ENCODE results near the gene SLC39A6. TPM values are rescaled to one million over a fixed set of nuclear protein-coding genes. Genes with fewer than 3 reads are reported as not detected.
"Not testable (repeated sequence)": the region's sequence is repeated elsewhere in the genome, so short reads cannot be mapped to it uniquely, and the experiment has no call there.

Gene SLC39A6
- total RNA-seq, 4 donors from 2014 or later, result 42.6 to 52.8 (median 48.1) TPM

DNA sequence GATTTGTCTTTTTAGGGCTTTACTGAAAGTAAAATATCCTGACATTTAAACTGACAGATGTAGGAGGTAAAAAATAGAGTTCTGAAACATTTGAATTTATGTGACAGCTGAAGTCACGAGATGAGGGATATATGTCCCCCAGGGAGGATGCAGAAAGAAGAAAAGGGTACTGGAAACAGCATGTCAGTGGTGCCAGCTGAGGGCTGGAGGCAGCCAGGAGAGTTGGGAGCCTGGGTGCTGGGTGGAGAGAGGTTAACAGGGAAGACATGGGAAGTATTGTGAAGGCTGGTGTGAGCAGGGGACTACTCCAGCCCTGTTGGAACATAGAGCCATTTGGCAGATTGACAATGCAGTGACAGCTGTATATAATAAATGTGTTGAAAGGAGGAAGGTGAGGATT is 46.3 kb upstream of the SLC39A6 start:
- Histone ChIP-seq H3K4me1 (peaks cover 0 to 8% of the 10 kb centered on the region in 2 donors), H3K27ac (no peak overlapping the region), H3K9me3 (no peaks in the 10 kb centered on the region), H3K36me3 (peaks cover 21 to 27% of the 10 kb centered on the region in 2 donors), H3K27me3 (no peaks in the 10 kb centered on the region), H3K4me3 (replicated peaks in 1 of 3) (no peak overlapping the region)
- WGBS, 2 donors, result 93 to 95% methylated on average over 1 of the region's 1 CpG
- no peak for DNase-seq
- no peak for TF ChIP-seq POLR2A (IDR thresholded peaks at IDR 0.05)
- TF ChIP-seq, protein P1, sequence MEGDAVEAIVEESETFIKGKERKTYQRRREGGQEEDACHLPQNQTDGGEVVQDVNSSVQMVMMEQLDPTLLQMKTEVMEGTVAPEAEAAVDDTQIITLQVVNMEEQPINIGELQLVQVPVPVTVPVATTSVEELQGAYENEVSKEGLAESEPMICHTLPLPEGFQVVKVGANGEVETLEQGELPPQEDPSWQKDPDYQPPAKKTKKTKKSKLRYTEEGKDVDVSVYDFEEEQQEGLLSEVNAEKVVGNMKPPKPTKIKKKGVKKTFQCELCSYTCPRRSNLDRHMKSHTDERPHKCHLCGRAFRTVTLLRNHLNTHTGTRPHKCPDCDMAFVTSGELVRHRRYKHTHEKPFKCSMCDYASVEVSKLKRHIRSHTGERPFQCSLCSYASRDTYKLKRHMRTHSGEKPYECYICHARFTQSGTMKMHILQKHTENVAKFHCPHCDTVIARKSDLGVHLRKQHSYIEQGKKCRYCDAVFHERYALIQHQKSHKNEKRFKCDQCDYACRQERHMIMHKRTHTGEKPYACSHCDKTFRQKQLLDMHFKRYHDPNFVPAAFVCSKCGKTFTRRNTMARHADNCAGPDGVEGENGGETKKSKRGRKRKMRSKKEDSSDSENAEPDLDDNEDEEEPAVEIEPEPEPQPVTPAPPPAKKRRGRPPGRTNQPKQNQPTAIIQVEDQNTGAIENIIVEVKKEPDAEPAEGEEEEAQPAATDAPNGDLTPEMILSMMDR (IDR thresholded peaks at IDR 0.05), result no peak
- intact Hi-C loops (cut with DNase I), result no loop called here

DNA sequence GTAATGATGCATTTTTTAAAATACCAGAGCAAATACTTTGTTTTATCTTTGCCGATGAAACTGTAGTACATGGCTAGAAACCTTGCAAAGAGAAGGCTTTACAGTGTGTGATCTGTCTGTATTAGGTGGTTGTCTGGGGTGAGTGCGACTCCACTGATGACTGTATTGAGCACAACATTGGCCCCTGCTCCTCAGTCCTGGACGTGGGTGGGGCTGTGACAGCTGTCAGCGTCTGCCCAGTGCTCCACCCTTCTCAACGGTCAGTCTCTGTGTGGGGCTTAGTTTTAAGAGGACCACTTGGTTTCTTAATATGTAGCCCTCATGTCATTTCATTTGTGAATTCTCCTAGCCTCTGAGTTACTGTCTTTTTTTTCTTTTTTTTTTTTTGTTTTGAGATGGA is 40.8 kb upstream of the SLC39A6 start:
- TF ChIP-seq, protein P1 (IDR thresholded peaks at IDR 0.05), result no peak
- TF ChIP-seq POLR2A (IDR thresholded peaks at IDR 0.05), result no peak
- Histone ChIP-seq H3K4me3 (replicated peaks in 1 of 3) (no peak overlapping the region), H3K9me3 (no peaks in the 10 kb centered on the region), H3K4me1 (no peaks in the 10 kb centered on the region), H3K27ac (no peak overlapping the region), H3K27me3 (no peaks in the 10 kb centered on the region), H3K36me3 (peaks cover 31 to 43% of the 10 kb centered on the region in 2 donors)
- DNase-seq, result no peak
- intact Hi-C loops (cut with DNase I), result no loop called here
- WGBS, 2 donors, result 84 to 89% methylated on average over 5 of the region's 5 CpGs

DNA sequence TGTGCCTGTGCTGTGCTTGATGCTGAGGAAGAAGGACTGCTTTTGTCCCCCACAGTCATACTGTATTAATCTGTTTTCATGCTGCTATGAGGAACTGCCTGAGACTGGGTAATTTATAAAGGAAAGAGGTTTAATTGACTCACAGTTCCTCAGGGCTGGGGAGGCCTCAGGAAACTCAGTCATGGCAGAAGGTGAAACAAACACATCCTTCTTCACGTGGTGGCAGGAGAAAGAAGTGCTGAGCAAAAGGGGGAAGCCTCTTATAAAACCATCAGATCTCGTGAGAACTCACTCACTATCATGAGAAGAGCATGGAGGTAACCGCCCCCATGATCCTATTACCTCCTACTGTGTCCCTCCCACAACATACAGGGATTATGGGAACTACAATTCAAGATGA is 39.2 kb upstream of the SLC39A6 start:
- peaks cover 37 to 43% of the 10 kb centered on the region in 2 donors for H3K36me3 ChIP-seq
- DNase-seq; H3K27ac ChIP-seq; intact Hi-C loops (cut with DNase I); H3K9me3 ChIP-seq; H3K27me3 ChIP-seq; H3K4me1 ChIP-seq; H3K4me3 ChIP-seq (replicated peaks in 1 of 3): not testable (repeated sequence)
- 91 to 95% methylated on average over 3 of the region's 3 CpGs for WGBS, 2 donors

DNA sequence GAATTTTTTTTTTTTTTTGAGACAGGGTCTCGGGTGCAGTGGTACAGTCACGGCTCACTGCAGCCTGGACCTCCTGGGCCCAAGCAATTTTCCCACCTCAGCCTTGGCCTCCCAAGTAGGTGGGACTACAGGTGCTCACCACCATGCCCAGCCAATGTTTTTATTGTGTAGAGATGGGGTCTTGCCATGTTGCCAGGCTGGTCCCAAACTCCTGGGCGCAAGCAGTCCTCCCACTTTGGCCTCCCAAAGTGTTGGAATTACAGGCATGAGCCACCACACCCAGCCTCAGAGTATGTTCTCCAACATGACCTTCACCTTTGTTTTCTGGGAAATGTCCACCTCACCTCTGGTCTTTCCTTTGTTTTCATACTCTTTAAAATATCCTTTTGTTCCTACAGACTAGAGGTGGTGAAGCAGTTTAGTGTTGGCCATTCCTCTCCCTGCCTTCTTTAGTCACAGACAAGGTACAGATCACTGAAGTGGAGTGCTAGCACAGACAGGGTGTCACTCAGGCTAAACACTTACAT is 38.6 kb upstream of the SLC39A6 start:
- TF ChIP-seq POLR2A (IDR thresholded peaks at IDR 0.05), result no peak
- TF ChIP-seq, protein P1 (IDR thresholded peaks at IDR 0.05), result no peak
- Histone ChIP-seq H3K9me3 (no peaks in the 10 kb centered on the region), H3K27ac (no peak overlapping the region), H3K36me3 (peaks cover 37 to 45% of the 10 kb centered on the region in 2 donors), H3K27me3 (no peaks in the 10 kb centered on the region), H3K4me3 (replicated peaks in 1 of 3) (no peak overlapping the region), H3K4me1 (no peaks in the 10 kb centered on the region)
- WGBS, 2 donors, result 93 to 98% methylated on average over 3 of the region's 3 CpGs
- no peak for DNase-seq
- intact Hi-C loops (cut with DNase I), result no loop called here

DNA sequence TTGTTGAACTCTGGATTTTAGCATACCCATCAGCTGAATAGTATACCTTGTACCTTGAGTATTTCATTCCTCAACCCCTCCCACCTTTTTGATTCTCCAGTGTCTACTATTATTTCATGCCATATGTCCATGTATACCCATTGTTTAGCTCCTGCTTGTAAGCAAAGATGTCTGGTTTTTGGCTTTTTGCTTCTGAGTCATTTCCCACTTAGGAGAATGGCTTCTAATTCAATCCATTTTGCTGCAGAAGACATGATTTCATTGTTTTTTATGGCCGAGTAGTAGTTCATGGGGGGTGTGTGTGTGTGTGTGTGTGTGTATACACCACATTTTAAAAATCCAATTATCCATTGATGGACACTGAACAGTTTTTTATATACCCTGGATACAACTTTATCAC is 33.8 kb upstream of the SLC39A6 start:
- Histone ChIP-seq H3K36me3 (peaks cover 47 to 52% of the 10 kb centered on the region in 2 donors), H3K27me3 (no peaks in the 10 kb centered on the region), H3K4me3 (replicated peaks in 1 of 3) (no peak overlapping the region), H3K4me1 (no peaks in the 10 kb centered on the region), H3K9me3 (no peaks in the 10 kb centered on the region), H3K27ac (no peak overlapping the region)
- TF ChIP-seq POLR2A (IDR thresholded peaks at IDR 0.05), result no peak
- TF ChIP-seq, protein P1 (IDR thresholded peaks at IDR 0.05), result no peak
- 81 to 95% methylated on average over 1 of the region's 1 CpG for WGBS, 2 donors
- intact Hi-C loops (cut with DNase I), result no loop called here
- no peak for DNase-seq
